Peyer's patch (tissue), 4 donors: ENCODE measurements around the gene PLEKHM2.

ENCODE experiments used
- CTCF ChIP-seq, 6 experiments: fragments of 450-650 bp in 4 of 6; fragments of 200-600 bp in 2 of 6; sonication (generic) in 1 of 6; IDR thresholded peaks; one replicate each; pipeline ENCODE4 v1.5.1; 2017 to 2019; ENCODE audit warnings: antibody characterized with exemption in 6 of 6, mild to moderate bottlenecking in 3 of 6, moderate library complexity in 1 of 6
- POLR2A ChIP-seq, 2 donors: fragments of 450-650 bp; IDR thresholded peaks; one replicate each; pipeline ENCODE4 v1.5.1; 2017; ENCODE audit warnings: antibody characterized with exemption in 2 of 2, mild to moderate bottlenecking in 2 of 2, moderate library complexity in 2 of 2

GRCh38 chr1:15650433-15650832, 33.7 kb upstream of the PLEKHM2 start:
- TF ChIP-seq CTCF (IDR thresholded peaks at IDR 0.05) (no peak), POLR2A (IDR thresholded peaks at IDR 0.05) (no peak)
